Rectal smooth muscle tissue (tissue), 1 donor: ENCODE measurements around the gene GCN1.

Source experiments
- H3K27ac ChIP-seq: one replicate; pipeline ENCODE4 v1.7.0; 2013; ENCODE audit warnings: low read depth, low read length, inconsistent platforms
- H3K27me3 ChIP-seq: one replicate; pipeline ENCODE4 v1.7.0; 2013; ENCODE audit warnings: low read length; ENCODE audit not compliant: control insufficient read depth, insufficient read depth
- H3K36me3 ChIP-seq: one replicate; pipeline ENCODE4 v1.7.0; 2013; ENCODE audit warnings: low read length; ENCODE audit not compliant: control insufficient read depth, insufficient read depth
- H3K4me1 ChIP-seq: one replicate; pipeline ENCODE4 v1.7.0; 2013; ENCODE audit warnings: low read length; ENCODE audit not compliant: control insufficient read depth, insufficient read depth
- H3K4me3 ChIP-seq: one replicate; pipeline ENCODE4 v1.7.0; 2013; ENCODE audit warnings: low read length
- H3K9ac ChIP-seq: one replicate; pipeline ENCODE4 v1.7.0; 2013; ENCODE audit warnings: low read length

Gene GCN1

GRCh38 chr12:120181991-120182631, 12.4 kb downstream of the GCN1 start:
- H3K36me3 ChIP-seq, result peaks cover 45% of the 10 kb centered on the region

GRCh38 chr12:120180975-120181374, 13.5 kb downstream of the GCN1 start:
- H3K4me1 ChIP-seq, result no peaks in the 10 kb centered on the region
- no peak overlapping the region for H3K9ac ChIP-seq
- H3K27me3 ChIP-seq, result no peaks in the 10 kb centered on the region
- no peak overlapping the region for H3K4me3 ChIP-seq
- H3K36me3 ChIP-seq, result peaks cover 55% of the 10 kb centered on the region
- no peak overlapping the region for H3K27ac ChIP-seq

More at GRCh38 chr12:120181991-120182631, 12.4 kb downstream of the GCN1 start:
- no peaks in the 10 kb centered on the region for H3K27me3 ChIP-seq
- H3K9ac ChIP-seq, result no peak overlapping the region
- H3K27ac ChIP-seq, result no peak overlapping the region
- no peaks in the 10 kb centered on the region for H3K4me1 ChIP-seq
- H3K4me3 ChIP-seq, result no peak overlapping the region

GRCh38 chr12:120175537-120175936, 19.0 kb downstream of the GCN1 start:
- H3K4me1 ChIP-seq, result no peaks in the 10 kb centered on the region
- no peak overlapping the region for H3K27ac ChIP-seq
- peaks cover 58% of the 10 kb centered on the region for H3K36me3 ChIP-seq
- H3K27me3 ChIP-seq, result no peaks in the 10 kb centered on the region
- H3K4me3 ChIP-seq, result no peak overlapping the region
- H3K9ac ChIP-seq, result no peak overlapping the region

GRCh38 chr12:120175062-120175461, 19.5 kb downstream of the GCN1 start:
- Histone ChIP-seq H3K9ac (no peak overlapping the region), H3K36me3 (peaks cover 61% of the 10 kb centered on the region), H3K4me3 (no peak overlapping the region), H3K27ac (no peak overlapping the region), H3K27me3 (no peaks in the 10 kb centered on the region), H3K4me1 (no peaks in the 10 kb centered on the region)

GRCh38 chr12:120172053-120172452, 22.5 kb downstream of the GCN1 start:
- Histone ChIP-seq H3K4me3 (no peak overlapping the region), H3K27me3 (no peaks in the 10 kb centered on the region), H3K36me3 (peaks cover 56% of the 10 kb centered on the region), H3K27ac (no peak overlapping the region), H3K4me1 (no peaks in the 10 kb centered on the region), H3K9ac (no peak overlapping the region)

- Histone ChIP-seq H3K27me3 (no peaks in the 10 kb centered on the region), H3K27ac (no peak overlapping the region), H3K9ac (no peak overlapping the region), H3K36me3 (peaks cover 43% of the 10 kb centered on the region), H3K4me3 (no peak overlapping the region), H3K4me1 (no peaks in the 10 kb centered on the region)
Measured at GRCh38 chr12:120170631-120171030, 23.9 kb downstream of the GCN1 start.

- no peaks in the 10 kb centered on the region for H3K27me3 ChIP-seq
- H3K9ac ChIP-seq, result no peak overlapping the region
- H3K36me3 ChIP-seq, result peaks cover 38% of the 10 kb centered on the region
- no peak overlapping the region for H3K27ac ChIP-seq
- no peak overlapping the region for H3K4me3 ChIP-seq
- no peaks in the 10 kb centered on the region for H3K4me1 ChIP-seq
Measured at GRCh38 chr12:120169946-120170345, 24.6 kb downstream of the GCN1 start.

GRCh38 chr12:120168337-120168736, 26.2 kb downstream of the GCN1 start:
- H3K4me1 ChIP-seq, result no peaks in the 10 kb centered on the region
- peaks cover 34% of the 10 kb centered on the region for H3K36me3 ChIP-seq
- H3K9ac ChIP-seq, result no peak overlapping the region
- H3K27ac ChIP-seq, result no peak overlapping the region
- H3K27me3 ChIP-seq, result no peaks in the 10 kb centered on the region
- H3K4me3 ChIP-seq, result no peak overlapping the region

GRCh38 chr12:120167529-120168095, 26.9 kb downstream of the GCN1 start:
- peaks cover 38% of the 10 kb centered on the region for H3K36me3 ChIP-seq
- H3K4me1 ChIP-seq, result no peaks in the 10 kb centered on the region
- H3K27ac ChIP-seq, result no peak overlapping the region
- no peak overlapping the region for H3K4me3 ChIP-seq
- no peak overlapping the region for H3K9ac ChIP-seq
- H3K27me3 ChIP-seq, result no peaks in the 10 kb centered on the region

GRCh38 chr12:120164293-120164692, 30.2 kb downstream of the GCN1 start:
- Histone ChIP-seq H3K27me3 (no peaks in the 10 kb centered on the region), H3K4me3 (no peak overlapping the region), H3K4me1 (no peaks in the 10 kb centered on the region), H3K9ac (no peak overlapping the region), H3K36me3 (peaks cover 56% of the 10 kb centered on the region), H3K27ac (no peak overlapping the region)

GRCh38 chr12:120162763-120163162, 31.8 kb downstream of the GCN1 start:
- H3K27ac ChIP-seq, result no peak overlapping the region
- peaks cover 57% of the 10 kb centered on the region for H3K36me3 ChIP-seq
- no peak overlapping the region for H3K4me3 ChIP-seq

GRCh38 chr12:120161852-120162251, 32.7 kb downstream of the GCN1 start:
- H3K36me3 ChIP-seq, result peaks cover 58% of the 10 kb centered on the region
- H3K27me3 ChIP-seq, result no peaks in the 10 kb centered on the region
- H3K4me3 ChIP-seq, result no peak overlapping the region
- no peak overlapping the region for H3K9ac ChIP-seq
- no peak overlapping the region for H3K27ac ChIP-seq
- H3K4me1 ChIP-seq, result no peaks in the 10 kb centered on the region

More at GRCh38 chr12:120162763-120163162, 31.8 kb downstream of the GCN1 start:
- no peak overlapping the region for H3K9ac ChIP-seq
- no peaks in the 10 kb centered on the region for H3K4me1 ChIP-seq
- H3K27me3 ChIP-seq, result no peaks in the 10 kb centered on the region
